ENCODE data around the gene PTN. TPM values are rescaled to one million over a fixed set of nuclear protein-coding genes. Genes with fewer than 3 reads are reported as not detected.
"Not testable (repeated sequence)": the region's sequence is repeated elsewhere in the genome, so short reads cannot be mapped to it uniquely, and the experiment has no call there.

Gene PTN
- total RNA-seq, 1 experiment from 2014 or later, result 0.35 TPM

DNA sequence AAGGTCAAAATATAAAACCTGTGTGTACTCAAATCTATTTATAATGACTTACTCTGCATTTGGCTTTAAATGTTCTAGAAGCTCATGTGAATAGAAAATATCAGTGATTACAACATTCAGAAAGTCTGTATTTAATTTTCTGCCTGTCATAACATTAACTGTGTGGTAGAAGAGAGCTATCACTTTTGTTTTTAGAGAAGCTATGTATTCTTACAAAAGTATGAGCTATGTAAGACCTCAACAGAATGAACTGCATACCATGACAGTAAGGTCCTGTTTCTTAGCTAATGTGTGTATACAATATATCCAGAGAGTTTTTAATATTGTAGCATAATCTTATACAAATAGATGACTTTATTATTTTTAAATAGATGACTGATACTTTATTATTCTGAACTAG is 61.5 kb downstream of the PTN start:
- Mint-ChIP-seq H3K9me3 (ENCODE audit: low read depth, unreplicated experiment) (peaks cover 2% of the 10 kb centered on the region), H3K27me3 (ENCODE audit: unreplicated experiment) (no peaks in the 10 kb centered on the region), H3K4me1 (ENCODE audit: low read depth, unreplicated experiment) (no peaks in the 10 kb centered on the region), H3K36me3 (ENCODE audit: insufficient read depth, unreplicated experiment) (no peaks in the 10 kb centered on the region), H3K27ac (ENCODE audit: unreplicated experiment) (no peak overlapping the region), H3K4me3 (ENCODE audit: low read depth, unreplicated experiment) (no peak overlapping the region)
- TF ChIP-seq CTCF (IDR thresholded peaks at IDR 0.05; ENCODE audit: unreplicated experiment), result no peak
- DNase-seq, result no peak
- CTCF ChIA-PET, result no interaction called here
- intact Hi-C loops (cut with micrococcal nuclease; ENCODE audit: unreplicated experiment), result no loop called here
- no TSS peak for BruUV-seq (replicated peaks)

- H3K9me3 Mint-ChIP-seq (ENCODE audit: low read depth, unreplicated experiment), result peaks cover 11% of the 10 kb centered on the region
- CTCF ChIA-PET, result interaction anchor here (0.6 kb wide), 1 partner anchor 26 kb away, joined by 3 read pairs; no protein-coding TSS in a partner anchor
- H3K4me3 Mint-ChIP-seq (ENCODE audit: low read depth, unreplicated experiment), result no peak overlapping the region
- TF ChIP-seq CTCF (IDR thresholded peaks at IDR 0.05; ENCODE audit: unreplicated experiment), result no peak
- H3K27me3 Mint-ChIP-seq (ENCODE audit: unreplicated experiment), result no peaks in the 10 kb centered on the region
- H3K36me3 Mint-ChIP-seq (ENCODE audit: insufficient read depth, unreplicated experiment), result no peaks in the 10 kb centered on the region
- H3K27ac Mint-ChIP-seq (ENCODE audit: unreplicated experiment), result no peak overlapping the region
- intact Hi-C loops (cut with micrococcal nuclease; ENCODE audit: unreplicated experiment), result no loop called here
- H3K4me1 Mint-ChIP-seq (ENCODE audit: low read depth, unreplicated experiment), result no peaks in the 10 kb centered on the region
- no peak for DNase-seq
- no TSS peak for BruUV-seq (replicated peaks)
Observed at GRCh38 chr7:137276189-137276588, 67.3 kb downstream of the PTN start.

DNA sequence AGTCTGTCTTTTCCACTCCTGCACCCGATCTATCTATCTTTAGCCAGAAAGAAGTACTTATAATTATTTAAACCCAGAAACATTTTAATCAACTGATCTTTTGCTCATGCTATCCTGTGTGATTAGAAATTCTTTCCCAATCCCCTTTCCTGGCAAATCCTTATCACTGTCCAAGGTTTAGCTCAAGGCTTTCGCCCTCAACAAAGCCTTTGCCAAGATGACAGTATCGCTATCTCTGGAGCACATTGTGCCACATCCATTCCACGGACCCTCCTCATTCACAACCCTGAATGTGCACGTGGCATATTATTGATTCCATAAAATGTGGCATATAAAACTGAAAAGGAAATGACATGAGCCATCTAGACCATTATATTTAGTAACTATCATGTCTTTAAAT is 71.3 kb downstream of the PTN start:
- BruUV-seq (replicated peaks), result no TSS peak

GRCh38 chr7:137269240-137269639 is 74.3 kb downstream of the PTN start:
- no peak overlapping the region for H3K27ac Mint-ChIP-seq (ENCODE audit: unreplicated experiment)
- no peaks in the 10 kb centered on the region for H3K27me3 Mint-ChIP-seq (ENCODE audit: unreplicated experiment)
- H3K4me3 Mint-ChIP-seq (ENCODE audit: low read depth, unreplicated experiment), result no peak overlapping the region
- BruUV-seq (replicated peaks), result no TSS peak
- no peaks in the 10 kb centered on the region for H3K36me3 Mint-ChIP-seq (ENCODE audit: insufficient read depth, unreplicated experiment)
- H3K9me3 Mint-ChIP-seq (ENCODE audit: low read depth, unreplicated experiment), result peaks cover 18% of the 10 kb centered on the region
- intact Hi-C loops (cut with micrococcal nuclease; ENCODE audit: unreplicated experiment), result no loop called here
- no peaks in the 10 kb centered on the region for H3K4me1 Mint-ChIP-seq (ENCODE audit: low read depth, unreplicated experiment)
- CTCF ChIA-PET, result no interaction called here
- no peak for DNase-seq
- TF ChIP-seq CTCF (IDR thresholded peaks at IDR 0.05; ENCODE audit: unreplicated experiment), result no peak

More for the DNA sequence above, 71.3 kb downstream of the PTN start:
- Mint-ChIP-seq H3K4me1 (ENCODE audit: low read depth, unreplicated experiment) (no peaks in the 10 kb centered on the region), H3K36me3 (ENCODE audit: insufficient read depth, unreplicated experiment) (no peaks in the 10 kb centered on the region), H3K27ac (ENCODE audit: unreplicated experiment) (no peak overlapping the region), H3K4me3 (ENCODE audit: low read depth, unreplicated experiment) (no peak overlapping the region), H3K9me3 (ENCODE audit: low read depth, unreplicated experiment) (peaks cover 19% of the 10 kb centered on the region), H3K27me3 (ENCODE audit: unreplicated experiment) (no peaks in the 10 kb centered on the region)
- no peak for TF ChIP-seq CTCF (IDR thresholded peaks at IDR 0.05; ENCODE audit: unreplicated experiment)
- no peak for DNase-seq
- CTCF ChIA-PET, result no interaction called here
- intact Hi-C loops (cut with micrococcal nuclease; ENCODE audit: unreplicated experiment), result no loop called here

DNA sequence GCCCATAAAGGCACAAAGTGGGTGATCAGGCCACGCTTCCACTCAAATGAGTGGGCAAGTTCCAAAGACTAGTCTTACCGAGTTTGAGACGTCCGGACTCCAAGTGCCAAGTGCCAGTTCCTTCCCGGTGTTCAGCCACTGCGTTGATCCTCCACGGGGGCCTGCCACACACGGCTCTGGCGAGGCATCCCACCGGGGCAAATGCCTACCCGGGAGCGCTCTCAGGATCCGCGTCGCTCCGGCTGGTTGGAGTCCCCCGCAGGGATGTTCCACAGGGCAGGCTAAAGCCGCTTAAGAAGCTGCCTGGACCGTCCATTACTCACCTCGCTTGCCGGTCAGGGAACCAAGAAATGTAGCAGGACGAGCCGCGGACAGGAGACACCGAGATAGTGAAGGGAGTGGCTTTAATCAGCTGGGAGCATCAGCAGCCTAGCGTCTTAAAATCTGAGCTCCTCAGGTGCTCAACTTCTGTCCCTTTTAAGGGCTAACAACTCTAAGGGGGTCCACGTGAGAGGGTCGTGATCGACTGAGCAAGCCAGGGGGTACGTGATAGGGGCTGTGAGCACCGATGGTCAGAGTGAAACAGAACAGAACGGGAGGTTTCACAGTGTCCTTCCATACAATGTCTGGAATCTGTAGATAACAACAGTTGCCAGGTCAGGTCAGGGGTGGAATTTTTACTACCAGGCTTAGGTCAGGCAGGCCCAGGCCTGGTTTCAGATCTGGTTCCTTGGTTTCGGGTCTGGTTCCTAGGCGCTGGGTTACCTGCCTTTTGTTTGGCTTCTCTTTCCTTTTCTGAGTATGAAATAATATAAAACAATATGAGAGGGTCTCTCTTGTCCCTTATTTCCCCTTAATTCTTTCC is 75.3 kb downstream of the PTN start:
- H3K36me3 Mint-ChIP-seq (ENCODE audit: insufficient read depth, unreplicated experiment); BruUV-seq (replicated peaks); CTCF ChIA-PET; H3K4me1 Mint-ChIP-seq (ENCODE audit: low read depth, unreplicated experiment); H3K27me3 Mint-ChIP-seq (ENCODE audit: unreplicated experiment); intact Hi-C loops (cut with micrococcal nuclease; ENCODE audit: unreplicated experiment); H3K4me3 Mint-ChIP-seq (ENCODE audit: low read depth, unreplicated experiment); H3K27ac Mint-ChIP-seq (ENCODE audit: unreplicated experiment); DNase-seq: not testable (repeated sequence)
- peaks cover 18% of the 10 kb centered on the region for H3K9me3 Mint-ChIP-seq (ENCODE audit: low read depth, unreplicated experiment)

Measured in Calu3 (cell line).